Suprapubic skin (tissue), 4 donors: ENCODE measurements around the gene SSRP1. TPM values are rescaled to one million over a fixed set of nuclear protein-coding genes. Genes with fewer than 3 reads are reported as not detected.

Experiments
- DNase-seq, 2 donors: peaks; one replicate each; pipeline ENCODE4 v3.0.0-alpha.2; 2019; ENCODE audit warnings: low spot score in 2 of 2
- H3K27ac ChIP-seq: fragments of 200-600 bp; sonication (generic); one replicate; pipeline ENCODE4 v1.5.1; 2019
- H3K27me3 ChIP-seq: fragments of 200-600 bp; sonication (generic); one replicate; pipeline ENCODE4 v1.5.1; 2019
- H3K36me3 ChIP-seq: fragments of 200-600 bp; sonication (generic); one replicate; pipeline ENCODE4 v1.5.1; 2019
- H3K4me1 ChIP-seq: fragments of 200-600 bp; sonication (generic); one replicate; pipeline ENCODE4 v1.5.1; 2019
- H3K4me3 ChIP-seq: fragments of 200-600 bp; sonication (generic); one replicate; pipeline ENCODE4 v1.5.1; 2019; ENCODE audit warnings: mild to moderate bottlenecking
- H3K9me3 ChIP-seq: fragments of 200-600 bp; sonication (generic); one replicate; pipeline ENCODE4 v1.5.1; 2019
- EP300 ChIP-seq: sonication (generic); formaldehyde crosslinking; IDR thresholded peaks from one replicate; pipeline ENCODE4 v1.6.1; 2017; ENCODE audit warnings: antibody characterized with exemption
- POLR2A ChIP-seq, 2 donors: fragments of 450-650 bp; IDR thresholded peaks; one replicate each; pipeline ENCODE4 v1.6.1; 2017; ENCODE audit warnings: antibody characterized with exemption in 2 of 2, mild to moderate bottlenecking in 2 of 2, moderate library complexity in 2 of 2
- POLR2AphosphoS5 ChIP-seq, 3 donors: sonication (generic); formaldehyde crosslinking; IDR thresholded peaks; one replicate each; pipeline ENCODE4 v1.6.1; 2017; ENCODE audit warnings: antibody characterized with exemption in 3 of 3
- WGBS: methylation state at CpG from one replicate; pipeline ENCODE4 v1.1.5; 2018; 5-methylcytosine and 5-hydroxymethylcytosine counted together
- total RNA-seq, 4 donors: library from RNA; depleted of rRNA; stranded (reverse); fragments of >200 nt; gene quantifications; one replicate each; pipeline ENCODE4 v1.1.0, GENCODE V29; 2016
- TF ChIP-seq, protein P1 (sequence below), 2 donors: fragments of 200-600 bp in 1 of 2; fragments of 450-650 bp in 1 of 2; sonication (generic) in 1 of 2; IDR thresholded peaks; one replicate each; pipeline ENCODE4 v1.5.1; 2016 to 2019; ENCODE audit warnings: antibody characterized with exemption in 2 of 2, mild to moderate bottlenecking in 1 of 2, moderate library complexity in 1 of 2

Gene SSRP1
- total RNA-seq, 4 donors from 2014 or later, result 59.9 to 96.5 (median 67.9) TPM

GRCh38 chr11:57323167-57323854 is 12.4 kb downstream of the SSRP1 start:
- H3K36me3 ChIP-seq, result peaks cover 32% of the 10 kb centered on the region
- peak overlapping the region; percentile 100 for H3K27ac ChIP-seq
- peak overlapping the region; percentile 95 for H3K4me3 ChIP-seq
- 34% methylated on average over 3 of the region's 3 CpGs for WGBS
- H3K27me3 ChIP-seq, result no peaks in the 10 kb centered on the region
- no peaks in the 10 kb centered on the region for H3K9me3 ChIP-seq
- peaks cover 71% of the 10 kb centered on the region for H3K4me1 ChIP-seq
- TF ChIP-seq EP300 (no peak), POLR2A (IDR thresholded peaks at IDR 0.05) (no peak), POLR2AphosphoS5 (IDR thresholded peaks at IDR 0.05) (no peak)
- TF ChIP-seq, protein P1, sequence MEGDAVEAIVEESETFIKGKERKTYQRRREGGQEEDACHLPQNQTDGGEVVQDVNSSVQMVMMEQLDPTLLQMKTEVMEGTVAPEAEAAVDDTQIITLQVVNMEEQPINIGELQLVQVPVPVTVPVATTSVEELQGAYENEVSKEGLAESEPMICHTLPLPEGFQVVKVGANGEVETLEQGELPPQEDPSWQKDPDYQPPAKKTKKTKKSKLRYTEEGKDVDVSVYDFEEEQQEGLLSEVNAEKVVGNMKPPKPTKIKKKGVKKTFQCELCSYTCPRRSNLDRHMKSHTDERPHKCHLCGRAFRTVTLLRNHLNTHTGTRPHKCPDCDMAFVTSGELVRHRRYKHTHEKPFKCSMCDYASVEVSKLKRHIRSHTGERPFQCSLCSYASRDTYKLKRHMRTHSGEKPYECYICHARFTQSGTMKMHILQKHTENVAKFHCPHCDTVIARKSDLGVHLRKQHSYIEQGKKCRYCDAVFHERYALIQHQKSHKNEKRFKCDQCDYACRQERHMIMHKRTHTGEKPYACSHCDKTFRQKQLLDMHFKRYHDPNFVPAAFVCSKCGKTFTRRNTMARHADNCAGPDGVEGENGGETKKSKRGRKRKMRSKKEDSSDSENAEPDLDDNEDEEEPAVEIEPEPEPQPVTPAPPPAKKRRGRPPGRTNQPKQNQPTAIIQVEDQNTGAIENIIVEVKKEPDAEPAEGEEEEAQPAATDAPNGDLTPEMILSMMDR (IDR thresholded peaks at IDR 0.05), result no peak
- DNase-seq, result no peak

DNA sequence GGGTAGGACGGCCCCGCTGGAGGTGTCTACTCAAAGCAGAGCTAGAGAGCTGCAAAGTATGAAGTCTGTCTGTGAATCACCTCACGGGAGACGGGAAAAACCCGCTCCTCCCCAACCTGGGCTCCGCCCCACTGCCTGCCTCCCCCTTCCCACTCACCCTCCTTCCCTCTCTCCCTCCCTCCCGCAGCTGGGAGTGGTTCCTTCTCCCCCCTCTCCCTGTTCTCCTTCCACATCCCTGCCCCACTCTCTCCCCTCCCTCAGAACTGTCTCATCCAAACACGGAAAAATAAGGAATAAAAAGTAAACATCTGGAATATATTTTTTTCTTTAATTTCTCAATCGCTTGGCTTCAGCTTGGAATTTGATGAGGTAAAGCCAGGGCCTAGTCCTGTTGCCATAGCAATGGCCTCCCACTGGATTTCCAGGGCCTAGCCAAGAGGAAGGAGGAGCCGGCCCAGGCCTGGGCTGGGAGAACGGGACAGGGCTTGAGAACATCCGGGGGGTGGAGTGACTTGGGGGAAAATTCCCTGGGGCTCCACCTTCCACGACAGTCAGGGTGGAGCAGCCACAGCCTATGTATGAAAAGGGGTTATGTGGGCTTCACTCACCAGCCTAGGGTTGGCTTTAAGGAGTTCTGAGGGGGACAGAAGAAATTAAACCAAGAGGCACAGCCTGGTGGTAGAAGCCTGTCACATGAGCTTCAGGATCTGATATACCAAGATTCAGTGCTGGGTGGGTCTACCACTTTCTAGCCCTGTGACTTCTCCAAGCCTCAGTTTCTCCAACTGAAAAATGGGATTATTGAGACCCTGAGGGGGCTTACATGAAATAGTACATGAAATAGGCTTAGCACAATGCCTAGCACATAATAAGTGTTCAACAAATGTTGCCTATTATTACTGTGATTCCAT is 13.2 kb downstream of the SSRP1 start:
- Histone ChIP-seq H3K4me3 (peak overlapping the region; percentile 95), H3K36me3 (peaks cover 34% of the 10 kb centered on the region), H3K27me3 (no peaks in the 10 kb centered on the region), H3K9me3 (no peaks in the 10 kb centered on the region), H3K4me1 (peaks cover 79% of the 10 kb centered on the region), H3K27ac (peak overlapping the region; percentile 100)
- TF ChIP-seq POLR2AphosphoS5 (IDR thresholded peaks at IDR 0.05) (peak in 1 of 3 donors; percentile 31), POLR2A (IDR thresholded peaks at IDR 0.05) (peak in 1 of 2 donors; percentile 44), EP300 (no peak)
- TF ChIP-seq, protein P1 (IDR thresholded peaks at IDR 0.05), result no peak
- 10% methylated on average over 13 of the region's 13 CpGs for WGBS
- DNase-seq, result peak; percentile 97

GRCh38 chr11:57321388-57322255 is 14.1 kb downstream of the SSRP1 start:
- peaks cover 86% of the 10 kb centered on the region for H3K4me1 ChIP-seq
- H3K4me3 ChIP-seq, result peak overlapping the region; percentile 95
- TF ChIP-seq POLR2AphosphoS5 (IDR thresholded peaks at IDR 0.05) (no peak), POLR2A (IDR thresholded peaks at IDR 0.05) (no peak), EP300 (no peak)
- TF ChIP-seq, protein P1 (IDR thresholded peaks at IDR 0.05), result no peak
- no peaks in the 10 kb centered on the region for H3K9me3 ChIP-seq
- H3K36me3 ChIP-seq, result peaks cover 34% of the 10 kb centered on the region
- H3K27me3 ChIP-seq, result no peaks in the 10 kb centered on the region
- H3K27ac ChIP-seq, result peak overlapping the region; percentile 100
- WGBS, result 34% methylated on average over 6 of the region's 6 CpGs
- peak in 1 of 2 donors; percentile 79 for DNase-seq

DNA sequence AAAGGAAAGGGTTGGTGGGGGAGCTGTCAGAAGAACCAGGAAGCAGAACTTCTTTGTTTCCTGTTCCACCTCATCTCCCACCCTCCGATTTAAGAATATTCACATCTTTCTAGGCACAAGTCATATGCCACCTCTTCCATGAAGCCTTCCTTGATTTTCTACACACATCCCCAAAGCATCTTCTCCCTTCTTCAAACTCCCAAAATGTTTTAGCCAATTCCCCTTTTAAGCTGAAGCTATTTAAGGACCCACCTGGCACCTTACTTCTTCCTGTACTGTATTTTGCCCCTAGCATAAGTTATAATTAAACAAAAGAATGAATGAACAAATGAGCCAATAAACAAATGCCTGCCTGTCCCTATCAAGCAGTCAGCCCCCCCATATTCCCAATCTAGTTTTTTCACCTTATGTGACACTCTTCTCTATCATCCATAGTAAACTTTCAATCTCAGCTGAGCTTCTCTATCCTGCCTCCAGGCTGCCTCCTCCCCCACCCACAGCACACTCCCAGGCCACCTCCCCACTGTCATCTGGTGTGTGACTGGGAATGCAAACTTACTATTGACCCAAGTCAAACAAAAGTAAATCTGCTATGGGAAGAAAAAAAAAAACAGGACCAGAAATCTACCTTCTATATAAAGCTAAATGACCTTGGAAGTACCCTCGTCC is 14.8 kb downstream of the SSRP1 start:
- H3K27ac ChIP-seq, result peak overlapping the region; percentile 100
- H3K36me3 ChIP-seq, result peaks cover 38% of the 10 kb centered on the region
- 39% methylated on average over 2 of the region's 2 CpGs for WGBS
- DNase-seq, result no peak
- H3K4me1 ChIP-seq, result peaks cover 86% of the 10 kb centered on the region
- no peaks in the 10 kb centered on the region for H3K27me3 ChIP-seq
- H3K9me3 ChIP-seq, result no peaks in the 10 kb centered on the region
- TF ChIP-seq POLR2AphosphoS5 (IDR thresholded peaks at IDR 0.05) (no peak), EP300 (no peak), POLR2A (IDR thresholded peaks at IDR 0.05) (no peak)
- TF ChIP-seq, protein P1 (IDR thresholded peaks at IDR 0.05), result no peak
- peak overlapping the region; percentile 95 for H3K4me3 ChIP-seq
